Progenitor cell of endocrine pancreas (in vitro differentiated cells): ENCODE data around the gene NAT8L. TPM values are rescaled to one million over a fixed set of nuclear protein-coding genes. Genes with fewer than 3 reads are reported as not detected.

ENCODE experiments used
- DNase-seq: peaks from one replicate; pipeline ENCODE4 v3.0.0; 2021; ENCODE audit warnings: low spot score; ENCODE audit not compliant: unreplicated experiment
- H3K27ac Mint-ChIP-seq: 2 replicates; pipeline ENCODE4 v1.8.0; 2021; ENCODE audit warnings: mild to moderate bottlenecking, moderate library complexity, mixed read lengths
- H3K27me3 Mint-ChIP-seq: 2 replicates; pipeline ENCODE4 v1.8.0; 2021; ENCODE audit warnings: mixed read lengths
- H3K36me3 Mint-ChIP-seq: 2 replicates; pipeline ENCODE4 v1.8.0; 2022; ENCODE audit warnings: mixed read lengths; ENCODE audit not compliant: insufficient read depth
- H3K4me1 Mint-ChIP-seq: 2 replicates; pipeline ENCODE4 v1.8.0; 2021; ENCODE audit warnings: low read depth, mixed read lengths
- H3K4me3 Mint-ChIP-seq: 2 replicates; pipeline ENCODE4 v1.8.0; 2021; ENCODE audit warnings: low read depth, mild to moderate bottlenecking, moderate library complexity, mixed read lengths
- H3K9me3 Mint-ChIP-seq: 2 replicates; pipeline ENCODE4 v1.8.0; 2021; ENCODE audit warnings: low read depth, mixed read lengths
- CTCF ChIP-seq: fragments of 200-600 bp; sonication (generic); IDR thresholded peaks from one replicate; pipeline ENCODE4 v1.5.0; 2021; ENCODE audit warnings: antibody characterized with exemption, mild to moderate bottlenecking; ENCODE audit not compliant: unreplicated experiment
- total RNA-seq: library from RNA; stranded (reverse); gene quantifications from 2 replicates; pipeline ENCODE4 v1.2.1, GENCODE V29; 2021

The NAT8L gene
- total RNA-seq, 1 donor from 2014 or later, result 20.7 TPM

GRCh38 chr4:2085496-2085901 is 26.4 kb downstream of the NAT8L start:
- H3K4me1 Mint-ChIP-seq, result peaks cover 12% of the 10 kb centered on the region
- no peak overlapping the region for H3K27ac Mint-ChIP-seq
- TF ChIP-seq CTCF, result no peak
- no peak overlapping the region for H3K4me3 Mint-ChIP-seq
- peaks cover 22% of the 10 kb centered on the region for H3K27me3 Mint-ChIP-seq
- no peaks in the 10 kb centered on the region for H3K36me3 Mint-ChIP-seq
- no peak for DNase-seq
- no peaks in the 10 kb centered on the region for H3K9me3 Mint-ChIP-seq

- H3K4me1 Mint-ChIP-seq, result peaks cover 12% of the 10 kb centered on the region
Measured at GRCh38 chr4:2087170-2087569, 28.0 kb downstream of the NAT8L start.

GRCh38 chr4:2089222-2089621 is 30.1 kb downstream of the NAT8L start:
- H3K4me3 Mint-ChIP-seq, result no peak overlapping the region
- H3K4me1 Mint-ChIP-seq, result peaks cover 12% of the 10 kb centered on the region
- H3K27ac Mint-ChIP-seq, result no peak overlapping the region
- H3K27me3 Mint-ChIP-seq, result peaks cover 23% of the 10 kb centered on the region
- no peak for TF ChIP-seq CTCF
- H3K9me3 Mint-ChIP-seq, result no peaks in the 10 kb centered on the region
- H3K36me3 Mint-ChIP-seq, result no peaks in the 10 kb centered on the region
- no peak for DNase-seq

More at GRCh38 chr4:2087170-2087569, 28.0 kb downstream of the NAT8L start:
- Mint-ChIP-seq H3K27ac (no peak overlapping the region), H3K36me3 (no peaks in the 10 kb centered on the region), H3K4me3 (no peak overlapping the region), H3K27me3 (peaks cover 33% of the 10 kb centered on the region), H3K9me3 (no peaks in the 10 kb centered on the region)
- no peak for TF ChIP-seq CTCF
- no peak for DNase-seq

GRCh38 chr4:2090642-2091041 is 31.5 kb downstream of the NAT8L start:
- H3K4me1 Mint-ChIP-seq, result peaks cover 12% of the 10 kb centered on the region
- no peaks in the 10 kb centered on the region for H3K9me3 Mint-ChIP-seq
- no peak overlapping the region for H3K27ac Mint-ChIP-seq
- DNase-seq, result no peak
- peaks cover 20% of the 10 kb centered on the region for H3K27me3 Mint-ChIP-seq
- no peak for TF ChIP-seq CTCF
- no peak overlapping the region for H3K4me3 Mint-ChIP-seq
- H3K36me3 Mint-ChIP-seq, result no peaks in the 10 kb centered on the region

GRCh38 chr4:2091990-2092668 is 33.0 kb downstream of the NAT8L start:
- no peak for DNase-seq
- H3K27me3 Mint-ChIP-seq, result peaks cover 20% of the 10 kb centered on the region
- TF ChIP-seq CTCF, result no peak
- peaks cover 12% of the 10 kb centered on the region for H3K4me1 Mint-ChIP-seq
- no peak overlapping the region for H3K4me3 Mint-ChIP-seq
- H3K9me3 Mint-ChIP-seq, result peaks cover 4% of the 10 kb centered on the region
- peak overlapping the region; percentile 59 for H3K27ac Mint-ChIP-seq
- peaks cover 3% of the 10 kb centered on the region for H3K36me3 Mint-ChIP-seq
